ENCODE measurements around the gene SH3BP5L. TPM values are rescaled to one million over a fixed set of nuclear protein-coding genes. Genes with fewer than 3 reads are reported as not detected.

The SH3BP5L gene
- total RNA-seq, 4 donors from 2014 or later, result 7.2 to 18.8 (median 13.1) TPM

GRCh38 chr1:248818505-248819374, 7.0 kb downstream of the SH3BP5L start:
- TF ChIP-seq CTCF (IDR thresholded peaks at IDR 0.05; ENCODE audit: low read depth), result no peak

GRCh38 chr1:248817065-248817464, 8.7 kb downstream of the SH3BP5L start:
- no peak for TF ChIP-seq CTCF (IDR thresholded peaks at IDR 0.05; ENCODE audit: low read depth)

- no peak for TF ChIP-seq CTCF (IDR thresholded peaks at IDR 0.05; ENCODE audit: low read depth)
Measured at GRCh38 chr1:248816042-248816851, 9.5 kb downstream of the SH3BP5L start.

GRCh38 chr1:248815407-248816034, 10.2 kb downstream of the SH3BP5L start:
- TF ChIP-seq CTCF (IDR thresholded peaks at IDR 0.05; ENCODE audit: low read depth), result no peak

- no peak for TF ChIP-seq CTCF (IDR thresholded peaks at IDR 0.05; ENCODE audit: low read depth)
Measured at GRCh38 chr1:248814351-248814750, 11.4 kb downstream of the SH3BP5L start.

GRCh38 chr1:248813546-248813945, 12.2 kb downstream of the SH3BP5L start:
- TF ChIP-seq CTCF (IDR thresholded peaks at IDR 0.05; ENCODE audit: low read depth), result no peak
